WTC11 (cell line): Measurements from ENCODE around the gene FBXL12. TPM values are rescaled to one million over a fixed set of nuclear protein-coding genes. Genes with fewer than 3 reads are reported as not detected.

Experiments used
- ATAC-seq: fragments of 200-7000 bp; cut with Tn5 transposase; 2 replicates; pipeline ENCODE4 v1.10.0; 2021; ENCODE audit warnings: mild to moderate bottlenecking, moderate library complexity
- CTCF ChIA-PET: fragments of 300-600 bp; sonication (Branson Sonifier 250); formaldehyde crosslinking; loops from one replicate; lab custom pipeline; 2021; ENCODE audit warnings: antibody characterized with exemption; lab: Charles Lee
- POLR2A ChIA-PET: fragments of 350-600 bp; sonication (Branson Sonifier 250); formaldehyde crosslinking; loops from one replicate; lab custom pipeline; 2021; ENCODE audit warnings: antibody characterized with exemption; lab: Charles Lee
- DNase-seq: peaks from one replicate; pipeline ENCODE4 v3.0.0; 2021; ENCODE audit warnings: low spot score
- H3K27ac Mint-ChIP-seq: 2 replicates; pipeline ENCODE4 v1.8.0; 2021; ENCODE audit warnings: mixed read lengths
- H3K27me3 Mint-ChIP-seq: 2 replicates; pipeline ENCODE4 v1.8.0; 2021; ENCODE audit warnings: low read depth, mild to moderate bottlenecking, moderate library complexity, mixed read lengths
- H3K36me3 Mint-ChIP-seq: 2 replicates; pipeline ENCODE4 v1.8.0; 2021; ENCODE audit warnings: mixed read lengths
- H3K4me1 Mint-ChIP-seq: 2 replicates; pipeline ENCODE4 v1.8.0; 2022; ENCODE audit warnings: mixed read lengths
- H3K4me3 Mint-ChIP-seq: 2 replicates; pipeline ENCODE4 v1.8.0; 2021; ENCODE audit warnings: mild to moderate bottlenecking, moderate library complexity, mixed read lengths
- H3K9me3 Mint-ChIP-seq: 2 replicates; pipeline ENCODE4 v1.8.0; 2021; ENCODE audit warnings: mixed read lengths
- FOXK1 ChIP-seq: sonication (generic); formaldehyde crosslinking; IDR thresholded peaks from 2 replicates; pipeline ENCODE4 v1.8.0; 2022; ENCODE audit warnings: mild to moderate bottlenecking, moderate library complexity, missing genetic modification reagents
- GABPB1 ChIP-seq: sonication (generic); formaldehyde crosslinking; IDR thresholded peaks from 2 replicates; pipeline ENCODE4 v1.8.1; 2023; ENCODE audit warnings: mild to moderate bottlenecking, missing genetic modification reagents
- NFYB ChIP-seq: sonication (generic); formaldehyde crosslinking; conservative IDR thresholded peaks from 2 replicates; pipeline ENCODE4 v1.8.0; 2022; ENCODE audit warnings: low read depth, missing genetic modification reagents
- NR1H2 ChIP-seq: sonication (generic); formaldehyde crosslinking; IDR thresholded peaks from 2 replicates; pipeline ENCODE4 v1.9.0; 2021; ENCODE audit warnings: mild to moderate bottlenecking, moderate library complexity, missing genetic modification reagents
- NR3C1 ChIP-seq: sonication (generic); formaldehyde crosslinking; conservative IDR thresholded peaks from 2 replicates; pipeline ENCODE4 v1.8.1; 2023; ENCODE audit warnings: low read depth, mild to moderate bottlenecking, missing genetic modification reagents
- OVOL2 ChIP-seq: fragments of 250-450 bp; sonication (Bioruptor Pico); IDR thresholded peaks from 2 replicates; pipeline ENCODE4 v1.9.0; 2021; ENCODE audit warnings: mild to moderate bottlenecking, borderline replicate concordance
- TP53 ChIP-seq: sonication (generic); formaldehyde crosslinking; IDR thresholded peaks from 2 replicates; pipeline ENCODE4 v1.8.1; 2023; ENCODE audit warnings: mild to moderate bottlenecking, missing genetic modification reagents
- ZBTB21 ChIP-seq: sonication (generic); formaldehyde crosslinking; IDR thresholded peaks from 2 replicates; pipeline ENCODE4 v1.8.1; 2023; ENCODE audit warnings: mild to moderate bottlenecking, missing genetic modification reagents, borderline replicate concordance
- ZNF219 ChIP-seq: sonication (generic); formaldehyde crosslinking; IDR thresholded peaks from 2 replicates; pipeline ENCODE4 v1.8.0; 2023; ENCODE audit warnings: missing genetic modification reagents, mild to moderate bottlenecking, borderline replicate concordance
- total RNA-seq: library from RNA; stranded (reverse); gene quantifications from 3 replicates; pipeline ENCODE4 v1.2.3, GENCODE V29; 2021
- TF ChIP-seq, protein P1 (sequence below): fragments of 250-450 bp; sonication (Bioruptor Pico); conservative IDR thresholded peaks from 2 replicates; pipeline ENCODE4 v1.9.0; 2021; ENCODE audit warnings: mild to moderate bottlenecking
- TF ChIP-seq, protein P2 (sequence below): sonication (generic); formaldehyde crosslinking; IDR thresholded peaks from 2 replicates; pipeline ENCODE4 v1.8.1; 2022; ENCODE audit warnings: mild to moderate bottlenecking, moderate library complexity, missing genetic modification reagents
- TF ChIP-seq, protein P3 (sequence below): sonication (generic); formaldehyde crosslinking; IDR thresholded peaks from 2 replicates; pipeline ENCODE4 v1.8.1; 2023; ENCODE audit warnings: mild to moderate bottlenecking, missing genetic modification reagents
- TF ChIP-seq, protein P4 (sequence below): sonication (generic); formaldehyde crosslinking; IDR thresholded peaks from 2 replicates; pipeline ENCODE4 v1.8.0; 2023; ENCODE audit warnings: missing genetic modification reagents, mild to moderate bottlenecking, borderline replicate concordance
- TF ChIP-seq, protein P5 (sequence below): fragments of 200-600 bp; IDR thresholded peaks from 2 replicates; pipeline ENCODE4 v1.8.0; 2022; ENCODE audit warnings: antibody characterized with exemption
- TF ChIP-seq, protein P6 (sequence below): sonication (generic); formaldehyde crosslinking; IDR thresholded peaks from 2 replicates; pipeline ENCODE4 v1.8.0; 2022; ENCODE audit warnings: missing genetic modification reagents
- TF ChIP-seq, protein P7 (sequence below): sonication (generic); formaldehyde crosslinking; IDR thresholded peaks from 2 replicates; pipeline ENCODE4 v1.8.1; 2022; ENCODE audit warnings: low read depth, mild to moderate bottlenecking, moderate library complexity, missing genetic modification reagents, borderline replicate concordance

FBXL12 gene
- total RNA-seq, 1 experiment from 2014 or later: 37.6 TPM

DNA sequence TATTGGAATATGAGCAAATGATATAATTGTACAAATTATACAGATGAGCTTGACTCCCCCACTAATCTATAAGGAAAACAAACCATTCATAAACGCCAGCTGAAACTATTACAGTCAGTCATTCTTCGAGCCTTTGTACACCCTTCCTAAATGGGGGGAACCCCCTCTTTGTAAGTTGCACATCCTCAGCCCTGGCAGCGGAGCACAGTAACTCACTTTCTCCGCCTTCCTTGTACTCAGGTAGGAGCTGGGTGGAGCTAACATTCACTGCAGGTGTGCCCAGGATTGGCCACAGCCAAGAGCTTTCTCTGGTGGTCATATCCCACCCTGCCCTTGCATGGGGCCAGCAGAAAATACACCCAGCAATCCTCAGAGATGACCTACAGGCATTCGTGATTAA, 44.9 kb upstream of the FBXL12 start:
- peak; percentile 55 for ATAC-seq
- Mint-ChIP-seq H3K27ac (no peak overlapping the region), H3K27me3 (no peaks in the 10 kb centered on the region), H3K36me3 (0 out of 2 replicates have a peak, but pooled peaks cover 3% of the 10 kb centered on the region), H3K4me3 (no peak overlapping the region), H3K9me3 (no peaks in the 10 kb centered on the region), H3K4me1 (peaks cover 15% of the 10 kb centered on the region)
- ChIA-PET CTCF (interaction anchor here (0.9 to 1.3 kb wide), 3 partner anchors 29 to 235 kb away, joined by 3 to 4 read pairs (median 4); no protein-coding TSS in a partner anchor), POLR2A (interaction anchor here (0.6 kb wide), 1 partner anchor 376 kb away, joined by 3 read pairs; no protein-coding TSS in a partner anchor)
- DNase-seq: no peak
- TF ChIP-seq, protein P1, sequence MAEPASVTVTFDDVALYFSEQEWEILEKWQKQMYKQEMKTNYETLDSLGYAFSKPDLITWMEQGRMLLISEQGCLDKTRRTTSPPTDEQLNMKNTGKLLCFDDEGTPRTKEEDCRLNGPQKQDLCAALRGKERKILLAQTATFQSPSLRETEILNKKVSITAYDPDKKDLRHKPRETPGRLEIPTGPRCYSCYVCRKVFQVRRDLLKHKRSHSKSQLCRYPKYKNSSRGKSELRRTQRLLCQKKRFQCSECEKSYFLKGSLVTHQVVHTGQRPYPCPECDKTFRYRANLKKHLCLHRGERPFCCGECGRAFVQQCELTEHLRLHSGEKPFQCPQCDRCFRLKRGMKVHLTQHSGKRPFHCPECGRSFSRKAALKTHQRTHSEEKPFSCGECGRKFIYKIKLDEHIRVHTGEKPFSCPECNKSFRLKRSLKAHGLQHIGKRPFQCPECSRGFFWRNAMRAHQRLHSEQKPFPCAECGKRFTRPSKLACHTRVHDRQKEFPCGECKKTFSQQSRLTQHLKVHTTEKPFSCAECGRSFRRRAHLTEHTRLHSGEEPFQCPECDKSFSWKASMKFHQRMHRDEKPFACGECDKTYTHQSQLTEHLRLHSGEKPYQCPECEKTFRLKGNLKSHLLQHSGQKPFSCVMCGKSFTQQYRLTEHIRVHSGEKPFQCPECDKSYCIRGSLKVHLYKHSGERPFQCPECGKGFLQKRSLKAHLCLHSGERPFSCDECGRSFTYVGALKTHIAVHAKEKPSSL (CRISPR knock-in tag): no peak
- TF ChIP-seq NR1H2 (CRISPR knock-in tag) (no peak), NR3C1 (no peak)
- TF ChIP-seq, protein P2, sequence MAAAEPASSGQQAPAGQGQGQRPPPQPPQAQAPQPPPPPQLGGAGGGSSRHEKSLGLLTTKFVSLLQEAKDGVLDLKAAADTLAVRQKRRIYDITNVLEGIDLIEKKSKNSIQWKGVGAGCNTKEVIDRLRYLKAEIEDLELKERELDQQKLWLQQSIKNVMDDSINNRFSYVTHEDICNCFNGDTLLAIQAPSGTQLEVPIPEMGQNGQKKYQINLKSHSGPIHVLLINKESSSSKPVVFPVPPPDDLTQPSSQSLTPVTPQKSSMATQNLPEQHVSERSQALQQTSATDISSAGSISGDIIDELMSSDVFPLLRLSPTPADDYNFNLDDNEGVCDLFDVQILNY (CRISPR knock-in tag): no peak

DNA sequence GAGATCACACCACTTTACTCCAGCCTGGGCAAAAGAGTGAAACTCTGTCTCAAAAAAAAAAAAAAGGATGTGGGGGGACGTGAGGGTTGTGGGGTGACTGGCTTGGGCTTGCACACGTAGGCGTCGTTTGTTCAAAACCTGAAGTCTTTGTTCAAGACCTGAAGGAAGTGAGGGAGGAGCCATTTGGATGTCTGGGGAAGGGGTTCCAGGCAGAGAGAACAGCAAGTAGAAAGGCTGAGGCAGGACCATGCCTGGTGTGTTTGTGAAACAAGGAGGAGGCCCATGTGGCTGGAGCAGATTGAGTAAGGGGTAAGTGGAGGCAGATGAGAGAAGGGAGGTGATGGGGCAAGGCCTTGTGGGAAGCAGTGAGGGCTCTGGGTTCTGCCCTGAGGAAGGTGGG, 44.1 kb upstream of the FBXL12 start:
- ATAC-seq (no peak), DNase-seq (no peak)
- Mint-ChIP-seq H3K4me1 (peaks cover 21% of the 10 kb centered on the region), H3K4me3 (no peak overlapping the region), H3K36me3 (peaks cover 11% of the 10 kb centered on the region), H3K27ac (no peak overlapping the region), H3K9me3 (no peaks in the 10 kb centered on the region), H3K27me3 (no peaks in the 10 kb centered on the region)
- ChIA-PET POLR2A (no interaction called here), CTCF (no interaction called here)
- TF ChIP-seq, protein P3, sequence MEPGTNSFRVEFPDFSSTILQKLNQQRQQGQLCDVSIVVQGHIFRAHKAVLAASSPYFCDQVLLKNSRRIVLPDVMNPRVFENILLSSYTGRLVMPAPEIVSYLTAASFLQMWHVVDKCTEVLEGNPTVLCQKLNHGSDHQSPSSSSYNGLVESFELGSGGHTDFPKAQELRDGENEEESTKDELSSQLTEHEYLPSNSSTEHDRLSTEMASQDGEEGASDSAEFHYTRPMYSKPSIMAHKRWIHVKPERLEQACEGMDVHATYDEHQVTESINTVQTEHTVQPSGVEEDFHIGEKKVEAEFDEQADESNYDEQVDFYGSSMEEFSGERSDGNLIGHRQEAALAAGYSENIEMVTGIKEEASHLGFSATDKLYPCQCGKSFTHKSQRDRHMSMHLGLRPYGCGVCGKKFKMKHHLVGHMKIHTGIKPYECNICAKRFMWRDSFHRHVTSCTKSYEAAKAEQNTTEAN (CRISPR knock-in tag): no peak
- no peak for TF ChIP-seq GABPB1 (CRISPR knock-in tag)
- TF ChIP-seq TP53 (CRISPR knock-in tag): no peak
- no peak for TF ChIP-seq ZNF219 (CRISPR knock-in tag)
- TF ChIP-seq, protein P4, sequence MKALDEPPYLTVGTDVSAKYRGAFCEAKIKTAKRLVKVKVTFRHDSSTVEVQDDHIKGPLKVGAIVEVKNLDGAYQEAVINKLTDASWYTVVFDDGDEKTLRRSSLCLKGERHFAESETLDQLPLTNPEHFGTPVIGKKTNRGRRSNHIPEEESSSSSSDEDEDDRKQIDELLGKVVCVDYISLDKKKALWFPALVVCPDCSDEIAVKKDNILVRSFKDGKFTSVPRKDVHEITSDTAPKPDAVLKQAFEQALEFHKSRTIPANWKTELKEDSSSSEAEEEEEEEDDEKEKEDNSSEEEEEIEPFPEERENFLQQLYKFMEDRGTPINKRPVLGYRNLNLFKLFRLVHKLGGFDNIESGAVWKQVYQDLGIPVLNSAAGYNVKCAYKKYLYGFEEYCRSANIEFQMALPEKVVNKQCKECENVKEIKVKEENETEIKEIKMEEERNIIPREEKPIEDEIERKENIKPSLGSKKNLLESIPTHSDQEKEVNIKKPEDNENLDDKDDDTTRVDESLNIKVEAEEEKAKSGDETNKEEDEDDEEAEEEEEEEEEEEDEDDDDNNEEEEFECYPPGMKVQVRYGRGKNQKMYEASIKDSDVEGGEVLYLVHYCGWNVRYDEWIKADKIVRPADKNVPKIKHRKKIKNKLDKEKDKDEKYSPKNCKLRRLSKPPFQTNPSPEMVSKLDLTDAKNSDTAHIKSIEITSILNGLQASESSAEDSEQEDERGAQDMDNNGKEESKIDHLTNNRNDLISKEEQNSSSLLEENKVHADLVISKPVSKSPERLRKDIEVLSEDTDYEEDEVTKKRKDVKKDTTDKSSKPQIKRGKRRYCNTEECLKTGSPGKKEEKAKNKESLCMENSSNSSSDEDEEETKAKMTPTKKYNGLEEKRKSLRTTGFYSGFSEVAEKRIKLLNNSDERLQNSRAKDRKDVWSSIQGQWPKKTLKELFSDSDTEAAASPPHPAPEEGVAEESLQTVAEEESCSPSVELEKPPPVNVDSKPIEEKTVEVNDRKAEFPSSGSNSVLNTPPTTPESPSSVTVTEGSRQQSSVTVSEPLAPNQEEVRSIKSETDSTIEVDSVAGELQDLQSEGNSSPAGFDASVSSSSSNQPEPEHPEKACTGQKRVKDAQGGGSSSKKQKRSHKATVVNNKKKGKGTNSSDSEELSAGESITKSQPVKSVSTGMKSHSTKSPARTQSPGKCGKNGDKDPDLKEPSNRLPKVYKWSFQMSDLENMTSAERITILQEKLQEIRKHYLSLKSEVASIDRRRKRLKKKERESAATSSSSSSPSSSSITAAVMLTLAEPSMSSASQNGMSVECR (CRISPR knock-in tag): no peak
- TF ChIP-seq, protein P5, sequence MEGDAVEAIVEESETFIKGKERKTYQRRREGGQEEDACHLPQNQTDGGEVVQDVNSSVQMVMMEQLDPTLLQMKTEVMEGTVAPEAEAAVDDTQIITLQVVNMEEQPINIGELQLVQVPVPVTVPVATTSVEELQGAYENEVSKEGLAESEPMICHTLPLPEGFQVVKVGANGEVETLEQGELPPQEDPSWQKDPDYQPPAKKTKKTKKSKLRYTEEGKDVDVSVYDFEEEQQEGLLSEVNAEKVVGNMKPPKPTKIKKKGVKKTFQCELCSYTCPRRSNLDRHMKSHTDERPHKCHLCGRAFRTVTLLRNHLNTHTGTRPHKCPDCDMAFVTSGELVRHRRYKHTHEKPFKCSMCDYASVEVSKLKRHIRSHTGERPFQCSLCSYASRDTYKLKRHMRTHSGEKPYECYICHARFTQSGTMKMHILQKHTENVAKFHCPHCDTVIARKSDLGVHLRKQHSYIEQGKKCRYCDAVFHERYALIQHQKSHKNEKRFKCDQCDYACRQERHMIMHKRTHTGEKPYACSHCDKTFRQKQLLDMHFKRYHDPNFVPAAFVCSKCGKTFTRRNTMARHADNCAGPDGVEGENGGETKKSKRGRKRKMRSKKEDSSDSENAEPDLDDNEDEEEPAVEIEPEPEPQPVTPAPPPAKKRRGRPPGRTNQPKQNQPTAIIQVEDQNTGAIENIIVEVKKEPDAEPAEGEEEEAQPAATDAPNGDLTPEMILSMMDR: no peak
- TF ChIP-seq OVOL2 (CRISPR knock-in tag): no peak
- TF ChIP-seq, protein P6, sequence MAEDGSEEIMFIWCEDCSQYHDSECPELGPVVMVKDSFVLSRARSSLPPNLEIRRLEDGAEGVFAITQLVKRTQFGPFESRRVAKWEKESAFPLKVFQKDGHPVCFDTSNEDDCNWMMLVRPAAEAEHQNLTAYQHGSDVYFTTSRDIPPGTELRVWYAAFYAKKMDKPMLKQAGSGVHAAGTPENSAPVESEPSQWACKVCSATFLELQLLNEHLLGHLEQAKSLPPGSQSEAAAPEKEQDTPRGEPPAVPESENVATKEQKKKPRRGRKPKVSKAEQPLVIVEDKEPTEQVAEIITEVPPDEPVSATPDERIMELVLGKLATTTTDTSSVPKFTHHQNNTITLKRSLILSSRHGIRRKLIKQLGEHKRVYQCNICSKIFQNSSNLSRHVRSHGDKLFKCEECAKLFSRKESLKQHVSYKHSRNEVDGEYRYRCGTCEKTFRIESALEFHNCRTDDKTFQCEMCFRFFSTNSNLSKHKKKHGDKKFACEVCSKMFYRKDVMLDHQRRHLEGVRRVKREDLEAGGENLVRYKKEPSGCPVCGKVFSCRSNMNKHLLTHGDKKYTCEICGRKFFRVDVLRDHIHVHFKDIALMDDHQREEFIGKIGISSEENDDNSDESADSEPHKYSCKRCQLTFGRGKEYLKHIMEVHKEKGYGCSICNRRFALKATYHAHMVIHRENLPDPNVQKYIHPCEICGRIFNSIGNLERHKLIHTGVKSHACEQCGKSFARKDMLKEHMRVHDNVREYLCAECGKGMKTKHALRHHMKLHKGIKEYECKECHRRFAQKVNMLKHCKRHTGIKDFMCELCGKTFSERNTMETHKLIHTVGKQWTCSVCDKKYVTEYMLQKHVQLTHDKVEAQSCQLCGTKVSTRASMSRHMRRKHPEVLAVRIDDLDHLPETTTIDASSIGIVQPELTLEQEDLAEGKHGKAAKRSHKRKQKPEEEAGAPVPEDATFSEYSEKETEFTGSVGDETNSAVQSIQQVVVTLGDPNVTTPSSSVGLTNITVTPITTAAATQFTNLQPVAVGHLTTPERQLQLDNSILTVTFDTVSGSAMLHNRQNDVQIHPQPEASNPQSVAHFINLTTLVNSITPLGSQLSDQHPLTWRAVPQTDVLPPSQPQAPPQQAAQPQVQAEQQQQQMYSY: no peak
- TF ChIP-seq, protein P7, sequence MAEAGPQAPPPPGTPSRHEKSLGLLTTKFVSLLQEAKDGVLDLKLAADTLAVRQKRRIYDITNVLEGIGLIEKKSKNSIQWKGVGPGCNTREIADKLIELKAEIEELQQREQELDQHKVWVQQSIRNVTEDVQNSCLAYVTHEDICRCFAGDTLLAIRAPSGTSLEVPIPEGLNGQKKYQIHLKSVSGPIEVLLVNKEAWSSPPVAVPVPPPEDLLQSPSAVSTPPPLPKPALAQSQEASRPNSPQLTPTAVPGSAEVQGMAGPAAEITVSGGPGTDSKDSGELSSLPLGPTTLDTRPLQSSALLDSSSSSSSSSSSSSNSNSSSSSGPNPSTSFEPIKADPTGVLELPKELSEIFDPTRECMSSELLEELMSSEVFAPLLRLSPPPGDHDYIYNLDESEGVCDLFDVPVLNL (CRISPR knock-in tag): no peak
- TF ChIP-seq FOXK1 (CRISPR knock-in tag): no peak
- TF ChIP-seq ZBTB21 (CRISPR knock-in tag): no peak
- no peak for TF ChIP-seq NFYB (CRISPR knock-in tag)
